Esophagus squamous epithelium (tissue), 5 donors: Measurements from ENCODE around the gene IKZF2. TPM values are rescaled to one million over a fixed set of nuclear protein-coding genes. Genes with fewer than 3 reads are reported as not detected.
A peak's percentile ranks its signal among the peaks of the same experiment; 100 is the strongest.

Source experiments
- DNase-seq: peaks from one replicate; lab custom pipeline; 2025; lab: John Stamatoyannopoulos, UW
- H3K27ac ChIP-seq, 4 donors: fragments of 200-600 bp; sonication (generic); one replicate each; pipeline ENCODE4 v1.5.1; 2016 to 2019; ENCODE audit warnings: mild to moderate bottlenecking in 1 of 4
- H3K27me3 ChIP-seq, 4 donors: fragments of 200-600 bp; sonication (generic); 1 replicate in 3 of 4; 2 replicates in 1 of 4; pipeline versions ENCODE4 v1.5.1 to v1.6.0; 2017 to 2021; ENCODE audit warnings: antibody characterized with exemption in 1 of 4
- H3K36me3 ChIP-seq, 3 donors: fragments of 200-600 bp; sonication (generic); one replicate each; pipeline ENCODE4 v1.5.1; 2016 to 2019
- H3K4me1 ChIP-seq, 3 donors: fragments of 200-600 bp; sonication (generic); one replicate each; pipeline ENCODE4 v1.5.1; 2017 to 2019
- H3K4me3 ChIP-seq, 4 donors: fragments of 200-600 bp; sonication (generic); 1 replicate in 3 of 4; 2 replicates in 1 of 4; pipeline ENCODE4 v1.5.1; 2016 to 2019; ENCODE audit warnings: mild to moderate bottlenecking in 2 of 4, moderate library complexity in 1 of 4
- H3K9me3 ChIP-seq, 3 donors: fragments of 200-600 bp; sonication (generic); one replicate each; pipeline ENCODE4 v1.5.1; 2016 to 2019
- POLR2A ChIP-seq, 4 donors: fragments of 450-650 bp; IDR thresholded peaks; one replicate each; pipeline ENCODE4 v1.6.1; 2017; ENCODE audit warnings: antibody characterized with exemption in 4 of 4, mild to moderate bottlenecking in 4 of 4, moderate library complexity in 3 of 4
- WGBS, 2 donors: methylation state at CpG; one replicate each; pipeline ENCODE4 v1.1.5; 2018; 5-methylcytosine and 5-hydroxymethylcytosine counted together
- intact Hi-C: fragments of 100-400 bp; cut with DNase I; formaldehyde crosslinking; loops from one replicate; pipeline ENCODE4 v1.15.0; 2022
- total RNA-seq, 4 donors: library from RNA; depleted of rRNA; stranded (reverse); fragments of >200 nt; gene quantifications; one replicate each; pipeline ENCODE4 v1.1.0, GENCODE V29; 2016
- TF ChIP-seq, protein P1 (sequence below), 6 experiments: fragments of 450-650 bp in 4 of 6; fragments of 200-600 bp in 2 of 6; sonication (generic) in 2 of 6; IDR thresholded peaks; one replicate each; pipeline ENCODE4 v1.5.1; 2016 to 2019; ENCODE audit warnings: antibody characterized with exemption in 6 of 6, mild to moderate bottlenecking in 4 of 6, moderate library complexity in 4 of 6
- donor health status: DM: yes; HTN: yes; CAD: no.

IKZF2 gene
- total RNA-seq, 4 donors from 2014 or later, result 44.1 to 96.1 (median 78.6) TPM

DNA sequence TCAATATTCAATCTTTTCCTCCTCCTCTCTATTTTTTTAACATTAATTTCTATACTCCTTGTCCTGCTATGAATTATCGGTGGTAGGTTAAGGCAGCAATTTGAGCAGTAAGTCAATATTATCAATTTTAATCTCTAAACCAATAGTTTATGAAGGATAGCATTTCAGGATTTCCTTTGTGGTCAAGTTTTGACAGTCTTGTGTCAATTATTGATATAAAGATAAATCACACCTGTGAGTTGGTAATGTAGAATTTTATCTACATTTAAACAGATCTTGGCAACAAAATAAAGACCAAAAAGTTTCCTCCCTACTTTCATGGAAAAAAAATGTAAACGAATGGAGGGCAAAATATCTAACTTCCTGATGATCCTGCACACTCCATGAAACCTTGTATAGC lies 87.3 kb downstream of the IKZF2 start:
- Histone ChIP-seq H3K27ac (no peak overlapping the region), H3K4me1 (peaks cover 3 to 70% (median 5%) of the 10 kb centered on the region in 3 donors), H3K36me3 (no peaks in the 10 kb centered on the region), H3K4me3 (no peak overlapping the region), H3K27me3 (no peaks in the 10 kb centered on the region), H3K9me3 (no peaks in the 10 kb centered on the region)
- 76 to 78% methylated on average over 2 of the region's 2 CpGs for WGBS, 2 donors
- intact Hi-C loops, result no loop called here
- no peak for DNase-seq
- TF ChIP-seq, protein P1, sequence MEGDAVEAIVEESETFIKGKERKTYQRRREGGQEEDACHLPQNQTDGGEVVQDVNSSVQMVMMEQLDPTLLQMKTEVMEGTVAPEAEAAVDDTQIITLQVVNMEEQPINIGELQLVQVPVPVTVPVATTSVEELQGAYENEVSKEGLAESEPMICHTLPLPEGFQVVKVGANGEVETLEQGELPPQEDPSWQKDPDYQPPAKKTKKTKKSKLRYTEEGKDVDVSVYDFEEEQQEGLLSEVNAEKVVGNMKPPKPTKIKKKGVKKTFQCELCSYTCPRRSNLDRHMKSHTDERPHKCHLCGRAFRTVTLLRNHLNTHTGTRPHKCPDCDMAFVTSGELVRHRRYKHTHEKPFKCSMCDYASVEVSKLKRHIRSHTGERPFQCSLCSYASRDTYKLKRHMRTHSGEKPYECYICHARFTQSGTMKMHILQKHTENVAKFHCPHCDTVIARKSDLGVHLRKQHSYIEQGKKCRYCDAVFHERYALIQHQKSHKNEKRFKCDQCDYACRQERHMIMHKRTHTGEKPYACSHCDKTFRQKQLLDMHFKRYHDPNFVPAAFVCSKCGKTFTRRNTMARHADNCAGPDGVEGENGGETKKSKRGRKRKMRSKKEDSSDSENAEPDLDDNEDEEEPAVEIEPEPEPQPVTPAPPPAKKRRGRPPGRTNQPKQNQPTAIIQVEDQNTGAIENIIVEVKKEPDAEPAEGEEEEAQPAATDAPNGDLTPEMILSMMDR (IDR thresholded peaks at IDR 0.05), result no peak

DNA sequence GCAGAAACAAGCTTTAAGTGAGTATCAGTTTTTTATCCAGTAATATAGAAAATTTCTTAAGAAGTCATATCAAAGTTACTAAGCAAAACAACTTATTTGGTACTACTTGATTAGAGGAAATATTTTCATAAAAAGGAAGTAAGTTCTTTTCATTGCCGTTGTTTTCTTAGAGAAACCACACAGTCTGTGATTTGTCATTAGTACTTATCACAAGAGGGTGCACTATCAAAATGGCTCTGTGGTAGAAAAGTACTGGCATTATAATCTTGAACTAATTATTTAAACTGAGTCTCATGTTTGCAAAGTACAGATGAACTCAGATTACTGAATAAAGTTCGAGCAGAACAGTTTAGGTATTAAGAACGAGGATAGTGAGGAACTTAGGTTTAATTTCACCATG lies 93.4 kb downstream of the IKZF2 start:
- no peak for DNase-seq
- H3K4me1 ChIP-seq, result peaks cover 0 to 38% (median 4%) of the 10 kb centered on the region in 3 donors
- peaks cover 0 to 33% (median 0%) of the 10 kb centered on the region in 3 donors for H3K36me3 ChIP-seq
- no peak for TF ChIP-seq POLR2A (IDR thresholded peaks at IDR 0.05)
- TF ChIP-seq, protein P1 (IDR thresholded peaks at IDR 0.05), result no peak
- H3K27me3 ChIP-seq, result no peaks in the 10 kb centered on the region
- H3K9me3 ChIP-seq, result no peaks in the 10 kb centered on the region
- WGBS, 2 donors, result 49 to 59% methylated on average over 3 of the region's 3 CpGs
- no peak overlapping the region for H3K4me3 ChIP-seq
- H3K27ac ChIP-seq, result peak overlapping the region in 2 of 4 donors; percentile 40 to 53
- intact Hi-C loops, result no loop called here

DNA sequence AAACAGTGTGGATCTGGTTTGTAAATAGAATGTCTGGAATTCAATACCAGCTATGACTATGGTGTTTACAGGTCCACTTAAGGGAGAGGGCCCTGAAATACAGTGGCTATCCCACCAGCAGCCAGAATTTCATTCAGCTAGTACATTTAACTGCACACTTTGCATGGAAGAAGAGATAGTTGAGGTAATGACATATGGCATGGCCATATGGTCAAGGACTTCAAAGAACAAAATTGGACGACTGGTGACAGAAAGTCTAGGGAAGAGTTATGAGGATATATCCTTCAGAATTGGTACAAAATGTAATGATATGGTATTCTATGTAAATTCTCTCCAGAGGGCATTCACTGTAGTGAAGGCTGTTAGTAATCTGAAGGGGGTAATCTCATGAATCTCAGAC lies 105.0 kb downstream of the IKZF2 start:
- DNase-seq, result no peak
- H3K36me3 ChIP-seq, result peaks cover 0 to 68% (median 0%) of the 10 kb centered on the region in 3 donors
- no peaks in the 10 kb centered on the region for H3K9me3 ChIP-seq
- no peaks in the 10 kb centered on the region for H3K27me3 ChIP-seq
- no peak overlapping the region for H3K27ac ChIP-seq
- TF ChIP-seq, protein P1 (IDR thresholded peaks at IDR 0.05), result no peak
- TF ChIP-seq POLR2A (IDR thresholded peaks at IDR 0.05), result no peak
- intact Hi-C loops, result no loop called here
- H3K4me3 ChIP-seq, result no peak overlapping the region
- WGBS, 2 donors, result 82 to 84% methylated on average over 1 of the region's 1 CpG
- H3K4me1 ChIP-seq, result no peaks in the 10 kb centered on the region

DNA sequence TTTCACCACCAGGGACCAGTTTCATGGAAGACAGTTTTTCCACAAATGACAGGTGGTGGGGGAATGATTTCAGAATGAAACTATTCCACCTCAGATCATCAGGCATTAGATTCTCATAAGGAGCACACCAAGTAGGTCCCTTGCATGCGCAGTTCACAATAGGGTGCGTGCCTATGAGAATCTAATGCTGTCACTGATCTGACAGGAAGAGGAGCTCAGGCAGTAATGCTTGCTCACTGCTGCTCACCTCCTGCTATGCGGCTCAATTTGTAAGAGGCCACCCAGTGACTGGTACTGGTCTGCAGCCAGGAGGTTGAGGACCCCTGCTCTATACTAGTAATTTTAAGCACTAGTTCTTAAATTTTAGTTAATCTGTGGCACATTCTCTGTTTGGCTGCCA lies 107.8 kb downstream of the IKZF2 start:
- no peak overlapping the region for H3K4me3 ChIP-seq
- 94 to 100% methylated on average over 3 of the region's 3 CpGs for WGBS, 2 donors
- intact Hi-C loops, result no loop called here
- no peaks in the 10 kb centered on the region for H3K4me1 ChIP-seq
- H3K27ac ChIP-seq, result no peak overlapping the region
- TF ChIP-seq, protein P1 (IDR thresholded peaks at IDR 0.05), result no peak
- TF ChIP-seq POLR2A (IDR thresholded peaks at IDR 0.05), result no peak
- no peaks in the 10 kb centered on the region for H3K9me3 ChIP-seq
- no peak for DNase-seq
- no peaks in the 10 kb centered on the region for H3K27me3 ChIP-seq
- peaks cover 0 to 65% (median 0%) of the 10 kb centered on the region in 3 donors for H3K36me3 ChIP-seq

DNA sequence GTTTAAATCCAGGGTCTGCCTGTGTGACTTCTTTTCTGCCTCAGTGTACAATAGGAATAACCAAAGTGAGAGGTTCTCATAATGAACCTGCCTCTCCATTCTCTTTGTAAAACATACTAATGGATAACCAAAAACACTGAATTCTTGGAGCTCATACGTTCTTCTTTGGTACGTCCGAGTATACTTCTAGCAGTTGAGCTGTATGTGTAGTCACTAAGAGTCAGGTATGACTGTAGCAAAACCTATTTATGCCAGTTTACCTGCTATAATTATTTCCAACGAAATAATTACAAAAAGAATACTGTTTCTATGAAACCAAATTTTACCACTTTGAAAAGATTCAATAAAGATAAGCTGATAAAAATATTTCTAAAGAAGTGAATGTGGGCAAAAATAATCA lies 109.2 kb downstream of the IKZF2 start:
- no peak for DNase-seq
- Histone ChIP-seq H3K9me3 (no peaks in the 10 kb centered on the region), H3K4me1 (peaks cover 0 to 3% (median 0%) of the 10 kb centered on the region in 3 donors), H3K27me3 (no peaks in the 10 kb centered on the region), H3K4me3 (no peak overlapping the region), H3K36me3 (peaks cover 0 to 66% (median 0%) of the 10 kb centered on the region in 3 donors), H3K27ac (no peak overlapping the region)
- 37 to 45% methylated on average over 4 of the region's 4 CpGs for WGBS, 2 donors
- TF ChIP-seq, protein P1 (IDR thresholded peaks at IDR 0.05), result no peak
- no peak for TF ChIP-seq POLR2A (IDR thresholded peaks at IDR 0.05)
- intact Hi-C loops, result no loop called here
